Panc1 (cell line): ENCODE results near the gene PLET1. TPM values are rescaled to one million over a fixed set of nuclear protein-coding genes. Genes with fewer than 3 reads are reported as not detected.

Experiments
- ATAC-seq: fragments of 200-7000 bp; cut with Tn5 transposase; 2 replicates; pipeline ENCODE4 v1.9.1; 2020; ENCODE audit warnings: mild to moderate bottlenecking, moderate library complexity
- BruUV-seq: library from RNA; stranded (reverse); fragments of 400-500 nt; replicated peaks from 2 replicates; lab custom pipeline; 2021; lab: Mats Ljungman, UMichigan
- CTCF ChIA-PET: fragments of 300-600 bp; sonication (Branson Sonifier 250); formaldehyde crosslinking; loops from one replicate; lab custom pipeline; 2022; ENCODE audit warnings: antibody characterized with exemption; lab: Charles Lee
- POLR2A ChIA-PET: fragments of 300-600 bp; sonication (Branson Sonifier 250); formaldehyde crosslinking; loops from one replicate; lab custom pipeline; 2022; ENCODE audit warnings: antibody characterized with exemption; lab: Charles Lee
- DNase-seq: peaks from one replicate; pipeline ENCODE4 v3.0.0-alpha.2; 2010; ENCODE audit warnings: low read depth, low spot score
- H3K27ac ChIP-seq: 2 replicates; pipeline ENCODE4 v1.5.1; 2011; ENCODE audit warnings: mild to moderate bottlenecking, low read length, inconsistent platforms
- H3K27me3 ChIP-seq: fragments of 200-500 bp; sonication (Bioruptor generic); 2 replicates; pipeline ENCODE4 v1.6.0; 2014; ENCODE audit warnings: low read length, inconsistent platforms; ENCODE audit not compliant: control insufficient read depth, insufficient read depth
- H3K36me3 ChIP-seq: fragments of 200-500 bp; sonication (Bioruptor generic); 2 replicates; pipeline ENCODE4 v1.5.1; 2014; ENCODE audit warnings: inconsistent platforms, mild to moderate bottlenecking, low read length, moderate library complexity; ENCODE audit not compliant: control insufficient read depth, insufficient read depth
- H3K4me1 ChIP-seq: 2 replicates; pipeline ENCODE4 v1.5.1; 2011; ENCODE audit warnings: inconsistent platforms, mild to moderate bottlenecking, low read length, moderate library complexity; ENCODE audit not compliant: control insufficient read depth, insufficient read depth
- H3K4me3 ChIP-seq, 2 experiments: 2 replicates each; pipeline ENCODE4 v1.5.1; 2011 to 2012; ENCODE audit warnings: low read depth in 2 of 2, low read length in 2 of 2, mild to moderate bottlenecking in 2 of 2, inconsistent platforms in 1 of 2, moderate library complexity in 1 of 2
- H3K9me3 ChIP-seq: fragments of 200-500 bp; sonication (Bioruptor generic); 2 replicates; pipeline ENCODE4 v1.5.1; 2014; ENCODE audit warnings: low read depth, mild to moderate bottlenecking, inconsistent platforms, low read length, moderate library complexity; ENCODE audit not compliant: control insufficient read depth, insufficient read depth
- CTCF ChIP-seq: fragments of 450-650 bp; IDR thresholded peaks from 2 replicates; pipeline ENCODE4 v1.5.1; 2017; ENCODE audit warnings: mild to moderate bottlenecking
- POLR2AphosphoS5 ChIP-seq: IDR thresholded peaks from 2 replicates; pipeline ENCODE4 v1.6.1; 2012; ENCODE audit warnings: mild to moderate bottlenecking, low read depth, low read length, moderate library complexity
- REST ChIP-seq, 2 experiments: IDR thresholded peaks; 2 replicates each; pipeline ENCODE4 v1.6.1; 2011 to 2012; ENCODE audit warnings: low read depth in 2 of 2, control low read depth in 1 of 2, low read length in 1 of 2, mild to moderate bottlenecking in 1 of 2, moderate library complexity in 1 of 2; ENCODE audit not compliant: insufficient read depth in 1 of 2
- SIN3A ChIP-seq: IDR thresholded peaks from 2 replicates; pipeline ENCODE4 v1.6.1; 2012; ENCODE audit warnings: low read depth, mild to moderate bottlenecking, low read length, moderate library complexity, borderline replicate concordance; ENCODE audit not compliant: insufficient read depth
- TCF7L2 ChIP-seq: IDR thresholded peaks from 2 replicates; pipeline ENCODE4 v1.6.1; 2011; ENCODE audit warnings: mild to moderate bottlenecking, low read depth, low read length, inconsistent platforms
- in situ Hi-C: cut with HindIII; loops from 2 replicates; pipeline ENCODE4 v1.10.0; 2016; ENCODE audit warnings: low sequenced_read_pairs, low pct_unique_long_range_greater_than_20kb
- intact Hi-C: fragments of 100-400 bp; cut with micrococcal nuclease; formaldehyde crosslinking; loops from one replicate; pipeline ENCODE4 v1.10.0; 2022; ENCODE audit not compliant: unreplicated experiment
- total RNA-seq: library from RNA; stranded (reverse); gene quantifications from one replicate; pipeline ENCODE4 v1.2.1, GENCODE V29; 2021; ENCODE audit not compliant: unreplicated experiment

PLET1 gene
- total RNA-seq, 1 experiment from 2014 or later: not detected

- in situ Hi-C loops (no loop called here), intact Hi-C loops (loop anchor here (10.0 kb wide), 1 partner anchor 1056 kb away; no protein-coding TSS in a partner anchor)
- ATAC-seq (no peak), DNase-seq (no peak)
- Histone ChIP-seq H3K4me3 (no peak overlapping the region), H3K4me1 (peaks cover 7% of the 10 kb centered on the region), H3K36me3 (peaks cover 10% of the 10 kb centered on the region), H3K27ac (no peak overlapping the region), H3K27me3 (no peaks in the 10 kb centered on the region), H3K9me3 (no peaks in the 10 kb centered on the region)
- no peak for TF ChIP-seq SIN3A
- TF ChIP-seq CTCF: no peak
- no peak for TF ChIP-seq REST (IDR thresholded peaks at IDR 0.05; ENCODE audit: insufficient read depth in 1 of 2, low read depth in 2 of 2, low read length in 1 of 2)
- no peak for TF ChIP-seq POLR2AphosphoS5
- no peak for TF ChIP-seq TCF7L2
- no TSS peak for BruUV-seq
- ChIA-PET CTCF (no interaction called here), POLR2A (no interaction called here)
Observed at GRCh38 chr11:112229159-112229558, 31.5 kb downstream of the PLET1 start.

- no peak overlapping the region for H3K27ac ChIP-seq
- BruUV-seq: no TSS peak
- DNase-seq (no peak), ATAC-seq (no peak)
- ChIA-PET POLR2A (no interaction called here), CTCF (no interaction called here)
- H3K4me1 ChIP-seq: peaks cover 7% of the 10 kb centered on the region
- no peaks in the 10 kb centered on the region for H3K9me3 ChIP-seq
- intact Hi-C loops (loop anchor here (10.0 kb wide), 1 partner anchor 1056 kb away; no protein-coding TSS in a partner anchor), in situ Hi-C loops (no loop called here)
- no peaks in the 10 kb centered on the region for H3K27me3 ChIP-seq
- peaks cover 6% of the 10 kb centered on the region for H3K36me3 ChIP-seq
- TF ChIP-seq TCF7L2 (no peak), POLR2AphosphoS5 (no peak), SIN3A (no peak), CTCF (no peak), REST (IDR thresholded peaks at IDR 0.05; ENCODE audit: insufficient read depth in 1 of 2, low read depth in 2 of 2, low read length in 1 of 2) (no peak)
- no peak overlapping the region for H3K4me3 ChIP-seq
Observed at GRCh38 chr11:112228706-112229105, 32.0 kb downstream of the PLET1 start.
